ENCODE measurements around the gene UBA3. TPM values are rescaled to one million over a fixed set of nuclear protein-coding genes. Genes with fewer than 3 reads are reported as not detected.

UBA3 gene
- total RNA-seq, 4 donors from 2014 or later, result 39.5 to 72.3 (median 46.1) TPM

GRCh38 chr3:69092030-69092516, 11.9 kb upstream of the UBA3 start:
- intact Hi-C loops (cut with DNase I), result no loop called here
- TF ChIP-seq EP300 (IDR thresholded peaks at IDR 0.05) (no peak), POLR2AphosphoS5 (IDR thresholded peaks at IDR 0.05) (no peak), CTCF (IDR thresholded peaks at IDR 0.05) (no peak), POLR2A (IDR thresholded peaks at IDR 0.05; ENCODE audit: low read depth) (no peak)
- H3K27ac ChIP-seq (replicated peaks in 1 of 4), result peak overlapping the region; percentile 60 to 95 (median 82)
- DNase-seq (ENCODE audit: extremely low spot score), result no peak
- no peaks in the 10 kb centered on the region for H3K27me3 ChIP-seq
- H3K4me3 ChIP-seq, result peak overlapping the region in 2 of 4 donors; percentile 5 to 19
- 26% methylated on average over 4 of the region's 4 CpGs for WGBS
- peaks cover 94 to 100% (median 98%) of the 10 kb centered on the region in 4 donors for H3K4me1 ChIP-seq
- H3K9me3 ChIP-seq, result no peaks in the 10 kb centered on the region
- peaks cover 0 to 8% (median 0%) of the 10 kb centered on the region in 4 donors for H3K36me3 ChIP-seq

GRCh38 chr3:69091389-69092029, 11.3 kb upstream of the UBA3 start:
- no peak for DNase-seq (ENCODE audit: extremely low spot score)
- intact Hi-C loops (cut with DNase I), result no loop called here
- peaks cover 94 to 100% (median 98%) of the 10 kb centered on the region in 4 donors for H3K4me1 ChIP-seq
- no peaks in the 10 kb centered on the region for H3K9me3 ChIP-seq
- H3K27ac ChIP-seq (replicated peaks in 1 of 4), result peak overlapping the region; percentile 60 to 95 (median 82)
- peaks cover 0 to 8% (median 0%) of the 10 kb centered on the region in 4 donors for H3K36me3 ChIP-seq
- no peak for TF ChIP-seq CTCF (IDR thresholded peaks at IDR 0.05)
- TF ChIP-seq POLR2A (IDR thresholded peaks at IDR 0.05; ENCODE audit: low read depth), result no peak
- no peak for TF ChIP-seq POLR2AphosphoS5 (IDR thresholded peaks at IDR 0.05)
- TF ChIP-seq EP300 (IDR thresholded peaks at IDR 0.05), result no peak
- 49% methylated on average over 5 of the region's 5 CpGs for WGBS
- H3K27me3 ChIP-seq, result no peaks in the 10 kb centered on the region
- no peak overlapping the region for H3K4me3 ChIP-seq

- no peaks in the 10 kb centered on the region for H3K9me3 ChIP-seq
- no peak overlapping the region for H3K4me3 ChIP-seq
- intact Hi-C loops (cut with DNase I), result no loop called here
- H3K36me3 ChIP-seq, result peaks cover 0 to 8% (median 0%) of the 10 kb centered on the region in 4 donors
- H3K27ac ChIP-seq (replicated peaks in 1 of 4), result peak overlapping the region; percentile 60 to 95 (median 82)
- no peak for DNase-seq (ENCODE audit: extremely low spot score)
- WGBS, result 34% methylated on average over 3 of the region's 3 CpGs
- TF ChIP-seq POLR2AphosphoS5 (IDR thresholded peaks at IDR 0.05) (peak in 1 of 2 donors; percentile 33), EP300 (IDR thresholded peaks at IDR 0.05) (no peak)
- peaks cover 84 to 95% (median 91%) of the 10 kb centered on the region in 4 donors for H3K4me1 ChIP-seq
- H3K27me3 ChIP-seq, result no peaks in the 10 kb centered on the region
Observed at GRCh38 chr3:69090021-69090420, 9.9 kb upstream of the UBA3 start.

- H3K4me1 ChIP-seq, result peaks cover 80 to 92% (median 88%) of the 10 kb centered on the region in 4 donors
- peak overlapping the region; percentile 90 to 95 (median 93) for H3K27ac ChIP-seq (replicated peaks in 1 of 4)
- TF ChIP-seq POLR2AphosphoS5 (IDR thresholded peaks at IDR 0.05), result no peak
- no peak for TF ChIP-seq POLR2A (IDR thresholded peaks at IDR 0.05; ENCODE audit: low read depth)
- TF ChIP-seq EP300 (IDR thresholded peaks at IDR 0.05), result no peak
- no peak for TF ChIP-seq CTCF (IDR thresholded peaks at IDR 0.05)
- 20% methylated on average over 2 of the region's 2 CpGs for WGBS
- peak overlapping the region in 3 of 4 donors; percentile 77 to 93 (median 86) for H3K4me3 ChIP-seq
- H3K36me3 ChIP-seq, result peaks cover 0 to 8% (median 0%) of the 10 kb centered on the region in 4 donors
- H3K9me3 ChIP-seq, result no peaks in the 10 kb centered on the region
- no peaks in the 10 kb centered on the region for H3K27me3 ChIP-seq
- intact Hi-C loops (cut with DNase I), result loop anchor here (5.0 kb wide), 1 partner anchor 36 kb away; the partner anchor contains the start of gene TMF1
- DNase-seq (ENCODE audit: extremely low spot score), result no peak
Observed at GRCh38 chr3:69088063-69088462, 7.9 kb upstream of the UBA3 start.

- H3K27me3 ChIP-seq, result no peaks in the 10 kb centered on the region
- DNase-seq (ENCODE audit: extremely low spot score), result no peak
- TF ChIP-seq CTCF (IDR thresholded peaks at IDR 0.05) (no peak), POLR2A (IDR thresholded peaks at IDR 0.05; ENCODE audit: low read depth) (no peak), EP300 (IDR thresholded peaks at IDR 0.05) (no peak), POLR2AphosphoS5 (IDR thresholded peaks at IDR 0.05) (no peak)
- peak overlapping the region; percentile 77 to 93 (median 86) for H3K4me3 ChIP-seq
- intact Hi-C loops (cut with DNase I), result loop anchor here (5.0 kb wide), 1 partner anchor 35 kb away; the partner anchor contains the start of gene TMF1
- peaks cover 0 to 8% (median 0%) of the 10 kb centered on the region in 4 donors for H3K36me3 ChIP-seq
- peaks cover 80 to 92% (median 88%) of the 10 kb centered on the region in 4 donors for H3K4me1 ChIP-seq
- no peaks in the 10 kb centered on the region for H3K9me3 ChIP-seq
- peak overlapping the region; percentile 90 to 95 (median 93) for H3K27ac ChIP-seq (replicated peaks in 1 of 4)
- WGBS, result 65% methylated on average over 3 of the region's 3 CpGs
Observed at GRCh38 chr3:69087030-69087791, 7.0 kb upstream of the UBA3 start.
